ENCODE data around the gene GALNT18.

- TF ChIP-seq, protein P1, sequence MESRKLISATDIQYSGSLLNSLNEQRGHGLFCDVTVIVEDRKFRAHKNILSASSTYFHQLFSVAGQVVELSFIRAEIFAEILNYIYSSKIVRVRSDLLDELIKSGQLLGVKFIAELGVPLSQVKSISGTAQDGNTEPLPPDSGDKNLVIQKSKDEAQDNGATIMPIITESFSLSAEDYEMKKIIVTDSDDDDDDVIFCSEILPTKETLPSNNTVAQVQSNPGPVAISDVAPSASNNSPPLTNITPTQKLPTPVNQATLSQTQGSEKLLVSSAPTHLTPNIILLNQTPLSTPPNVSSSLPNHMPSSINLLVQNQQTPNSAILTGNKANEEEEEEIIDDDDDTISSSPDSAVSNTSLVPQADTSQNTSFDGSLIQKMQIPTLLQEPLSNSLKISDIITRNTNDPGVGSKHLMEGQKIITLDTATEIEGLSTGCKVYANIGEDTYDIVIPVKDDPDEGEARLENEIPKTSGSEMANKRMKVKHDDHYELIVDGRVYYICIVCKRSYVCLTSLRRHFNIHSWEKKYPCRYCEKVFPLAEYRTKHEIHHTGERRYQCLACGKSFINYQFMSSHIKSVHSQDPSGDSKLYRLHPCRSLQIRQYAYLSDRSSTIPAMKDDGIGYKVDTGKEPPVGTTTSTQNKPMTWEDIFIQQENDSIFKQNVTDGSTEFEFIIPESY (IDR thresholded peaks at IDR 0.05): no peak
- TF ChIP-seq, protein P2, sequence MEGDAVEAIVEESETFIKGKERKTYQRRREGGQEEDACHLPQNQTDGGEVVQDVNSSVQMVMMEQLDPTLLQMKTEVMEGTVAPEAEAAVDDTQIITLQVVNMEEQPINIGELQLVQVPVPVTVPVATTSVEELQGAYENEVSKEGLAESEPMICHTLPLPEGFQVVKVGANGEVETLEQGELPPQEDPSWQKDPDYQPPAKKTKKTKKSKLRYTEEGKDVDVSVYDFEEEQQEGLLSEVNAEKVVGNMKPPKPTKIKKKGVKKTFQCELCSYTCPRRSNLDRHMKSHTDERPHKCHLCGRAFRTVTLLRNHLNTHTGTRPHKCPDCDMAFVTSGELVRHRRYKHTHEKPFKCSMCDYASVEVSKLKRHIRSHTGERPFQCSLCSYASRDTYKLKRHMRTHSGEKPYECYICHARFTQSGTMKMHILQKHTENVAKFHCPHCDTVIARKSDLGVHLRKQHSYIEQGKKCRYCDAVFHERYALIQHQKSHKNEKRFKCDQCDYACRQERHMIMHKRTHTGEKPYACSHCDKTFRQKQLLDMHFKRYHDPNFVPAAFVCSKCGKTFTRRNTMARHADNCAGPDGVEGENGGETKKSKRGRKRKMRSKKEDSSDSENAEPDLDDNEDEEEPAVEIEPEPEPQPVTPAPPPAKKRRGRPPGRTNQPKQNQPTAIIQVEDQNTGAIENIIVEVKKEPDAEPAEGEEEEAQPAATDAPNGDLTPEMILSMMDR (IDR thresholded peaks at IDR 0.05; ENCODE audit: low read depth, low read length, missing input control): no peak
- TF ChIP-seq YY1 (IDR thresholded peaks at IDR 0.05): no peak
- no peak for TF ChIP-seq JUND (IDR thresholded peaks at IDR 0.05)
- TF ChIP-seq FOXA1 (IDR thresholded peaks at IDR 0.05): no peak
- no peak for TF ChIP-seq TAF1 (conservative IDR thresholded peaks at IDR 0.05)
- no peak for TF ChIP-seq RAD21 (IDR thresholded peaks at IDR 0.05)
- no peak for TF ChIP-seq MAX (IDR thresholded peaks at IDR 0.05)
- TF ChIP-seq GABPA (IDR thresholded peaks at IDR 0.05 in 1 of 2, conservative IDR thresholded peaks at IDR 0.05 in 1 of 2): no peak
- TF ChIP-seq HNF4G (IDR thresholded peaks at IDR 0.05): no peak
Measured at GRCh38 chr11:11306855-11307254, 314.9 kb downstream of the GALNT18 start.

Data from liver (tissue), 3 donors.